Measurements from ENCODE around the gene LHX6. TPM values are rescaled to one million over a fixed set of nuclear protein-coding genes. Genes with fewer than 3 reads are reported as not detected.

The LHX6 gene
- total and polyA plus RNA-seq, 8 donors, result 0.29 to 46.4 (median 1.5) TPM

- no peak for TF ChIP-seq EP300 (IDR thresholded peaks at IDR 0.05)
- no peak for TF ChIP-seq CTCF (IDR thresholded peaks at IDR 0.05)
- no peak for TF ChIP-seq POLR2AphosphoS5 (IDR thresholded peaks at IDR 0.05)
- no peak for TF ChIP-seq POLR2A (IDR thresholded peaks at IDR 0.05)
- 68 to 81% (median 78%) methylated on average over 16 of the region's 16 CpGs for WGBS, 5 donors
Observed at GRCh38 chr9:122192914-122193525, 35.7 kb downstream of the LHX6 start.

DNA sequence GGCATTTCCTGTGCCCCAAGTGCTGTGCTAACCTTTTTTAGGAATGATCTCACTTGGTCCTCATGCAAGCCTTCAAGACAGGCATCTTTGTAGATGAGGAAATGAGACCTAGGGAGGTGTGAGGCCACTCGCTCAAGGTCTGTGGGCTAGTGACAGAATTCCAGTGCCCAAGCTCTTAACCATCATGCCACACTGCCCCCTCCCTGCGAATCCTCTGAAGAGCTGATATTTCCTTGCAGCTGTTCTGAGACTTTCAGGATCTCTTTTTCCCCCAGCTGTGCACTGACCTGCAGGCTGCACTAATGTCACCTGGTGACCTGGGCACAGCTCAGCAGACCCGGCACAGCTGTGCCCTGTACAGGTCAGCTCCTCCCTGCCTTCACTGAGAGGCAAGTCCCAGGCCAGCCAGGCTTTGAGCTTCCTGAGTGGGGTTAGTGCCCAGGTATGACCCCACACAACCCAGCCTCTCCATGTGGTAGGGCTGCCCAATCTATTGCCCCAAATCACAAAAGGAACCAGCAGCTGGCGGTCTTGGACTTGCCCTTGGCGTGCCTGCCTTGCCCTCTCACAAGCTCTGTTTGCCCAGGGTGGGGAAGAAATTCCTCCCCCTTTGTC, 36.4 kb downstream of the LHX6 start:
- no peak overlapping the region for H3K4me3 ChIP-seq
- intact Hi-C loops (cut with DNase I; ENCODE audit: low total_unique reads), result no loop called here
- peaks cover 0 to under 1% (median 0%) of the 10 kb centered on the region in 3 donors for H3K27me3 ChIP-seq
- H3K9me3 ChIP-seq, result no peaks in the 10 kb centered on the region
- DNase-seq, result peak; percentile 45 to 49
- H3K36me3 ChIP-seq, result no peaks in the 10 kb centered on the region
- H3K27ac ChIP-seq, result peak overlapping the region in 1 of 5 donors; percentile 30
- 54 to 74% (median 64%) methylated on average over 5 of the region's 5 CpGs for WGBS, 5 donors
- TF ChIP-seq CTCF (IDR thresholded peaks at IDR 0.05), result no peak
- TF ChIP-seq POLR2A (IDR thresholded peaks at IDR 0.05), result no peak
- no peak for TF ChIP-seq EP300 (IDR thresholded peaks at IDR 0.05)
- TF ChIP-seq POLR2AphosphoS5 (IDR thresholded peaks at IDR 0.05), result no peak
- peaks cover 0 to 10% (median 0%) of the 10 kb centered on the region in 4 donors for H3K4me1 ChIP-seq

More at GRCh38 chr9:122192914-122193525, 35.7 kb downstream of the LHX6 start:
- Histone ChIP-seq H3K4me3 (no peak overlapping the region), H3K27me3 (peaks cover 0 to 7% (median 0%) of the 10 kb centered on the region in 3 donors), H3K36me3 (no peaks in the 10 kb centered on the region), H3K27ac (peak overlapping the region in 1 of 5 donors; percentile 30), H3K9me3 (no peaks in the 10 kb centered on the region), H3K4me1 (peaks cover 0 to 10% (median 0%) of the 10 kb centered on the region in 4 donors)
- intact Hi-C loops (cut with DNase I; ENCODE audit: low total_unique reads), result no loop called here
- DNase-seq, result no peak

DNA sequence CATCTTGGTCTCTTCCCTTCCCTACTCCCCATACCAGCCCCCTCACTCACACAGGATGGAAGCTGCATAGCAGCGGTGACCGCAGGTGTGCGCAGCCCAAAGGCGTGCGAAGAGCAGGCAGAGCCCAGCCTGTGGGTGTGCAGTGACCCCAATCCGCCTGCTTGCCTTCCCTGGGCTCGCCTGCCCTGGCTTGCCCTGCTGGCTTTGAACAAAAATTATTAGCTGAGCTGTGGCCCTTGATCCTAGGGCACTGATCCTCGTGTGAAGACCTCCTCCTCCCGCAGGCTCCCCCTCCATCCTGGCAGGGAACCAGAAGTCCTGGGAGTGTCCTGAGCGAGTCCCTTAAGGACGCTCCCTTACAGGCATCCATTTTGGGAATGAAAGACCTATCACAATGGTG, 37.2 kb downstream of the LHX6 start:
- Histone ChIP-seq H3K4me1 (peaks cover 0 to 10% (median 0%) of the 10 kb centered on the region in 4 donors), H3K4me3 (no peak overlapping the region), H3K27ac (no peak overlapping the region), H3K9me3 (no peaks in the 10 kb centered on the region), H3K36me3 (no peaks in the 10 kb centered on the region), H3K27me3 (no peaks in the 10 kb centered on the region)
- TF ChIP-seq POLR2A (IDR thresholded peaks at IDR 0.05) (no peak), POLR2AphosphoS5 (IDR thresholded peaks at IDR 0.05) (no peak), EP300 (IDR thresholded peaks at IDR 0.05) (no peak)
- no peak for DNase-seq
- intact Hi-C loops (cut with DNase I; ENCODE audit: low total_unique reads), result no loop called here
- WGBS, 5 donors, result 71 to 86% (median 85%) methylated on average over 11 of the region's 11 CpGs

GRCh38 chr9:122190597-122191381, 38.0 kb downstream of the LHX6 start:
- Histone ChIP-seq H3K9me3 (no peaks in the 10 kb centered on the region), H3K4me1 (peaks cover 0 to 10% (median 0%) of the 10 kb centered on the region in 4 donors), H3K4me3 (no peak overlapping the region), H3K27ac (no peak overlapping the region), H3K27me3 (no peaks in the 10 kb centered on the region), H3K36me3 (no peaks in the 10 kb centered on the region)
- WGBS, 5 donors, result 55 to 74% (median 65%) methylated on average over 12 of the region's 12 CpGs
- TF ChIP-seq POLR2AphosphoS5 (IDR thresholded peaks at IDR 0.05) (peak in 1 of 3 donors; percentile 23), POLR2A (IDR thresholded peaks at IDR 0.05) (no peak)
- peak; percentile 36 to 55 for DNase-seq
- intact Hi-C loops (cut with DNase I; ENCODE audit: low total_unique reads), result no loop called here

DNA sequence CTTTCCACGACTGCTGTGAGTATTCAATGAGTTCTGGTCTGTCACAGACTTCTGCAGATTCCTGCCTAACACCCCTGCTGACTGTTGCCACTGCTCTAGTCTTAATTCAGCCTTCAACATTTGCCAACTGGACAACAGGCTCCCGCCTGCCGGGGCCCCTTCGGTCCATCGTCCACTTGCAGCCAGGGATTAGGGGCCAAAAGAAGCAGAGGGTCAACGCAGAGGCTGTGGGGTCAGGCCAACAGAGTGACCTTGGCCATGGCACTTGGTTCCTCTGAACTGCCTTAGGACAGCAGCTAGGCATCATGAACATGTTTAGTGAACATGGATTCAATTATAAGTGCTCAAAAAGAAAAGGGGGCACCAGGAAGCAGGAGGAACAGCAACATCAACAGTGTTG, 40.4 kb downstream of the LHX6 start:
- peaks cover 0 to 10% (median 0%) of the 10 kb centered on the region in 4 donors for H3K4me1 ChIP-seq
- H3K27ac ChIP-seq, result no peak overlapping the region
- no peaks in the 10 kb centered on the region for H3K9me3 ChIP-seq
- no peaks in the 10 kb centered on the region for H3K27me3 ChIP-seq
- intact Hi-C loops (cut with DNase I; ENCODE audit: low total_unique reads), result no loop called here
- TF ChIP-seq POLR2AphosphoS5 (IDR thresholded peaks at IDR 0.05), result no peak
- no peak for TF ChIP-seq CTCF (IDR thresholded peaks at IDR 0.05)
- no peak for TF ChIP-seq POLR2A (IDR thresholded peaks at IDR 0.05)
- TF ChIP-seq EP300 (IDR thresholded peaks at IDR 0.05), result no peak
- no peak for DNase-seq
- WGBS, 5 donors, result 83 to 94% (median 91%) methylated on average over 6 of the region's 6 CpGs
- H3K4me3 ChIP-seq, result no peak overlapping the region
- H3K36me3 ChIP-seq, result no peaks in the 10 kb centered on the region
